Caco-2 (cell line): Measurements from ENCODE around the gene CAPRIN1. TPM values are rescaled to one million over a fixed set of nuclear protein-coding genes. Genes with fewer than 3 reads are reported as not detected.

Experiments
- BruUV-seq: library from RNA; stranded (reverse); fragments of 400-500 nt; replicated peaks from 2 replicates; lab custom pipeline; 2021; lab: Mats Ljungman, UMichigan
- CTCF ChIA-PET: fragments of 300-600 bp; sonication (Branson Sonifier 250); formaldehyde crosslinking; loops from one replicate; lab custom pipeline; 2022; ENCODE audit warnings: antibody characterized with exemption; lab: Charles Lee
- POLR2A ChIA-PET: fragments of 300-600 bp; sonication (Branson Sonifier 250); formaldehyde crosslinking; loops from one replicate; lab custom pipeline; 2022; ENCODE audit warnings: antibody characterized with exemption; lab: Charles Lee
- DNase-seq, 2 experiments: peaks; one replicate each; pipeline versions ENCODE4 v3.0.0 to v3.0.0-alpha.2; 2020 to 2022
- H3K27me3 ChIP-seq: replicated peaks from 2 replicates; pipeline ENCODE4 v1.6.0; 2011; ENCODE audit warnings: low read length; ENCODE audit not compliant: control insufficient read depth, insufficient read depth
- H3K36me3 ChIP-seq: 2 replicates; pipeline ENCODE4 v1.5.1; 2011; ENCODE audit warnings: low read length; ENCODE audit not compliant: control insufficient read depth, insufficient read depth
- H3K4me1 ChIP-seq: fragments of 250-450 bp; sonication (Bioruptor Pico); 2 replicates; pipeline ENCODE4 v1.5.1; 2020; ENCODE audit warnings: mild to moderate bottlenecking
- H3K4me3 ChIP-seq: 2 replicates; pipeline ENCODE4 v1.5.1; 2011; ENCODE audit warnings: low read depth, mild to moderate bottlenecking, control low read depth, low read length
- H3K9me3 ChIP-seq: fragments of 250-450 bp; sonication (Bioruptor Pico); 2 replicates; pipeline ENCODE4 v1.5.1; 2020; ENCODE audit warnings: mild to moderate bottlenecking, moderate library complexity
- H3K27ac Mint-ChIP-seq: one replicate; pipeline ENCODE4 v1.8.0; 2022; ENCODE audit warnings: mixed read lengths; ENCODE audit not compliant: unreplicated experiment
- H3K27me3 Mint-ChIP-seq: one replicate; pipeline ENCODE4 v1.8.0; 2022; ENCODE audit warnings: mixed read lengths; ENCODE audit not compliant: insufficient read depth, unreplicated experiment
- H3K36me3 Mint-ChIP-seq: one replicate; pipeline ENCODE4 v1.8.0; 2022; ENCODE audit warnings: mild to moderate bottlenecking, mixed read lengths; ENCODE audit not compliant: insufficient read depth, unreplicated experiment
- H3K4me1 Mint-ChIP-seq: one replicate; pipeline ENCODE4 v1.8.0; 2022; ENCODE audit warnings: low read depth, mixed read lengths; ENCODE audit not compliant: unreplicated experiment
- H3K4me3 Mint-ChIP-seq: one replicate; pipeline ENCODE4 v1.8.0; 2022; ENCODE audit warnings: mild to moderate bottlenecking, moderate library complexity, mixed read lengths; ENCODE audit not compliant: unreplicated experiment
- H3K9me3 Mint-ChIP-seq: one replicate; pipeline ENCODE4 v1.8.0; 2022; ENCODE audit warnings: mixed read lengths; ENCODE audit not compliant: unreplicated experiment
- intact Hi-C: fragments of 100-400 bp; cut with micrococcal nuclease; formaldehyde crosslinking; loops from one replicate; pipeline ENCODE4 v1.10.0; 2022; ENCODE audit not compliant: unreplicated experiment
- total RNA-seq: library from RNA; stranded (reverse); gene quantifications from 2 replicates; pipeline ENCODE4 v1.2.3, GENCODE V29; 2022
- TF ChIP-seq, protein P1 (sequence below), 2 experiments: fragments of 200-600 bp in 1 of 2; IDR thresholded peaks; 1 replicate in 1 of 2; 2 replicates in 1 of 2; pipeline versions ENCODE4 v1.5.1 to v1.8.0; 2011 to 2022; ENCODE audit warnings: antibody characterized with exemption in 1 of 2, control low read depth in 1 of 2, inconsistent platforms in 1 of 2, low read depth in 1 of 2, low read length in 1 of 2, mild to moderate bottlenecking in 1 of 2, moderate library complexity in 1 of 2; ENCODE audit not compliant: insufficient read depth in 1 of 2, severe bottlenecking in 1 of 2, unreplicated experiment in 1 of 2

CAPRIN1 gene
- total RNA-seq, 1 experiment from 2014 or later = 224 TPM

DNA sequence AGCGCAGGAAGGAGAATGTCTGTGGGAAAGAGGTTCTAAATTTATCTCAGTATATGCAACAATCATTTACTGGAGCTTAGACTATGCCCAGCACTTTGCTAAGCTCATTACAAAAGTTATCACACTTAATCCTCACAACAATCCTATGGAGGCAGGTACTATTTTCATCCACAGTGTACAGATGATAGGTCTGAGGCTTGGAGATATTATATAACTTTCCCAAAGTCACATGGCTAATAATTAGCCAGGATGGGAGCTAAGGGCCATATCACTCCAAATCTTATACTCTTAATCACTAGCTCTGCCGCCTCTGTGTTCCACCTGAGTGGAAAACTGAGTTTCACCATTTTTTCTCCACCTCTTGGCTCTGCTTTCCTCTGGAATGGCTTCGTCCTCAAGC is 47.3 kb upstream of the CAPRIN1 start:
- Histone ChIP-seq H3K4me1 (0 out of 2 replicates have a peak, but pooled peaks cover 6% of the 10 kb centered on the region), H3K9me3 (no peaks in the 10 kb centered on the region), H3K4me3 (no peak overlapping the region), H3K27me3 (no peaks in the 10 kb centered on the region), H3K36me3 (no peaks in the 10 kb centered on the region)
- DNase-seq = no peak
- H3K4me3 Mint-ChIP-seq = no peak overlapping the region
- no TSS peak for BruUV-seq
- H3K27ac Mint-ChIP-seq = no peak overlapping the region
- CTCF ChIA-PET = no interaction called here
- H3K9me3 Mint-ChIP-seq = no peaks in the 10 kb centered on the region
- H3K27me3 Mint-ChIP-seq = no peaks in the 10 kb centered on the region
- no peaks in the 10 kb centered on the region for H3K4me1 Mint-ChIP-seq
- H3K36me3 Mint-ChIP-seq = no peaks in the 10 kb centered on the region
- TF ChIP-seq, protein P1, sequence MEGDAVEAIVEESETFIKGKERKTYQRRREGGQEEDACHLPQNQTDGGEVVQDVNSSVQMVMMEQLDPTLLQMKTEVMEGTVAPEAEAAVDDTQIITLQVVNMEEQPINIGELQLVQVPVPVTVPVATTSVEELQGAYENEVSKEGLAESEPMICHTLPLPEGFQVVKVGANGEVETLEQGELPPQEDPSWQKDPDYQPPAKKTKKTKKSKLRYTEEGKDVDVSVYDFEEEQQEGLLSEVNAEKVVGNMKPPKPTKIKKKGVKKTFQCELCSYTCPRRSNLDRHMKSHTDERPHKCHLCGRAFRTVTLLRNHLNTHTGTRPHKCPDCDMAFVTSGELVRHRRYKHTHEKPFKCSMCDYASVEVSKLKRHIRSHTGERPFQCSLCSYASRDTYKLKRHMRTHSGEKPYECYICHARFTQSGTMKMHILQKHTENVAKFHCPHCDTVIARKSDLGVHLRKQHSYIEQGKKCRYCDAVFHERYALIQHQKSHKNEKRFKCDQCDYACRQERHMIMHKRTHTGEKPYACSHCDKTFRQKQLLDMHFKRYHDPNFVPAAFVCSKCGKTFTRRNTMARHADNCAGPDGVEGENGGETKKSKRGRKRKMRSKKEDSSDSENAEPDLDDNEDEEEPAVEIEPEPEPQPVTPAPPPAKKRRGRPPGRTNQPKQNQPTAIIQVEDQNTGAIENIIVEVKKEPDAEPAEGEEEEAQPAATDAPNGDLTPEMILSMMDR (IDR thresholded peaks at IDR 0.05; ENCODE audit: insufficient read depth in 1 of 2, low read depth in 1 of 2, low read length in 1 of 2, severe bottlenecking in 1 of 2, unreplicated experiment in 1 of 2) = no peak
- POLR2A ChIA-PET = no interaction called here
- intact Hi-C loops = no loop called here

DNA sequence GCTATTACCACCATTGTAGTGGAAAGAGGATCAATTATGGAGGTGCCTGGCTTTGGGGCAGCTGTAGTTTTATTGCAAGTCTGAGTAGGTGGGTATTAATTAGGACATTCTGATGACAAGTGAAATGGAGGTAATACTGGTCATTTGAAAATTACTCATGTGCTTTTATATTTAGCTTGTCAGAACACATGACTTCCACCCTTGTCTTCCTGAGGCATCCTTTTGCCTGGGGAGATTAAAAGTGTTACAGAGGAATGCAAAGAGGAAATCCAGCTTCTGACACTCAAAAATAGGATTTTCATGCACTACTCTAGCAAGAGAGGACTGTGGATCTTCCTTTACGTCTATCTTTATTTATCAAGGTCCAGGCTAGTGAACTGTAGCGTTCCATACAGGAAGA is 44.7 kb upstream of the CAPRIN1 start:
- Mint-ChIP-seq H3K27me3 (no peaks in the 10 kb centered on the region), H3K27ac (no peak overlapping the region), H3K36me3 (no peaks in the 10 kb centered on the region), H3K9me3 (no peaks in the 10 kb centered on the region), H3K4me1 (no peaks in the 10 kb centered on the region), H3K4me3 (no peak overlapping the region)
- DNase-seq = no peak
- no peaks in the 10 kb centered on the region for H3K36me3 ChIP-seq
- TF ChIP-seq, protein P1 (IDR thresholded peaks at IDR 0.05; ENCODE audit: insufficient read depth in 1 of 2, low read depth in 1 of 2, low read length in 1 of 2, severe bottlenecking in 1 of 2, unreplicated experiment in 1 of 2) = no peak
- no TSS peak for BruUV-seq
- H3K4me1 ChIP-seq = 0 out of 2 replicates have a peak, but pooled peaks cover 6% of the 10 kb centered on the region
- ChIA-PET POLR2A (no interaction called here), CTCF (interaction anchor here (1.0 kb wide), 1 partner anchor 10 kb away, joined by 4 read pairs; no protein-coding TSS in a partner anchor)
- H3K27me3 ChIP-seq = no peaks in the 10 kb centered on the region
- H3K4me3 ChIP-seq = no peak overlapping the region
- H3K9me3 ChIP-seq = no peaks in the 10 kb centered on the region
- intact Hi-C loops = no loop called here

DNA sequence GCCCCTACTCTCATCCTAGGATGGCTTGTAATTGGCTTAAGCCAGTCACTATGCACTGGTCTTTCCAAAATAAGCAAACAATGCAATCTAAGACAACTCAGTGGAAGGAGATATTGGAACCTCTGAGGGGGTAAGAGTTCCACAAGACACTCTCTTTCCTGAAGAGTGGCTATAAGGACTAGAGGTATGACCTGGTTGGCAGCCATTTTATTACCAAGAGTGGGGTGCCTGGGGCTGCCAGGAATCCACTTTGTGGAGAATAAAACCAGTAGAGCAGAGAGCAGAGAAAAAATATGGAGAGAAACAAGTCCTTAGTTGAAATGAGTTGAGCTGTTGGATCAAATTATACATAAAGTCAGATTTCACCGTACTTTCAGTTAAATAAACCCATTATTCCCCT is 38.8 kb upstream of the CAPRIN1 start:
- Mint-ChIP-seq H3K27me3 (no peaks in the 10 kb centered on the region), H3K27ac (no peak overlapping the region), H3K9me3 (no peaks in the 10 kb centered on the region), H3K4me3 (no peak overlapping the region), H3K4me1 (no peaks in the 10 kb centered on the region), H3K36me3 (no peaks in the 10 kb centered on the region)
- H3K4me1 ChIP-seq = no peaks in the 10 kb centered on the region
- no peaks in the 10 kb centered on the region for H3K27me3 ChIP-seq
- no peaks in the 10 kb centered on the region for H3K9me3 ChIP-seq
- no TSS peak for BruUV-seq
- no peak overlapping the region for H3K4me3 ChIP-seq
- intact Hi-C loops = no loop called here
- TF ChIP-seq, protein P1 (IDR thresholded peaks at IDR 0.05; ENCODE audit: insufficient read depth in 1 of 2, low read depth in 1 of 2, low read length in 1 of 2, severe bottlenecking in 1 of 2, unreplicated experiment in 1 of 2) = no peak
- ChIA-PET POLR2A (no interaction called here), CTCF (no interaction called here)
- no peaks in the 10 kb centered on the region for H3K36me3 ChIP-seq
- DNase-seq = no peak
